HCT116 (cell line): ENCODE measurements around the gene BBLN. TPM values are rescaled to one million over a fixed set of nuclear protein-coding genes. Genes with fewer than 3 reads are reported as not detected.

Source experiments
- ATAC-seq: fragments of 200-7000 bp; cut with Tn5 transposase; 2 replicates; pipeline ENCODE4 v1.9.1; 2020; ENCODE audit warnings: mild to moderate bottlenecking, moderate library complexity
- BruUV-seq: library from RNA; stranded (reverse); fragments of 400-500 nt; replicated peaks from 2 replicates; lab custom pipeline; 2021; lab: Mats Ljungman, UMichigan
- CTCF ChIA-PET: fragments of 300-600 bp; sonication (Branson Sonifier 250); formaldehyde crosslinking; loops from one replicate; lab custom pipeline; 2021; ENCODE audit warnings: antibody characterized with exemption; lab: Charles Lee
- POLR2A ChIA-PET: fragments of 300-600, 350-600 bp; sonication (Branson Sonifier 250); formaldehyde crosslinking; loops from one replicate; lab custom pipeline; 2021; ENCODE audit warnings: antibody characterized with exemption; lab: Charles Lee
- RAD21 ChIA-PET, 2 experiments: fragments of 300-600 bp; sonication (Branson Sonifier 250); formaldehyde crosslinking; loops; one replicate each; lab custom pipeline; 2023; ENCODE audit warnings: low total read pairs in 2 of 2; ENCODE audit not compliant: uncharacterized antibody in 2 of 2, unreplicated experiment in 2 of 2, low non-redundant PET in 1 of 2; lab: Charles Lee
- DNase-seq: peaks from one replicate; pipeline ENCODE4 v3.0.0-alpha.2; 2010; ENCODE audit warnings: low read depth, low spot score
- H2AFZ ChIP-seq: fragments of 200-600 bp; shearing (Covaris generic), sonication (generic); 2 replicates; pipeline ENCODE4 v1.6.1; 2017; ENCODE audit warnings: low read depth, mixed run types, mixed read lengths, antibody characterized with exemption, low read length; ENCODE audit not compliant: poor library complexity, severe bottlenecking
- H3K27ac ChIP-seq: 2 replicates; pipeline ENCODE4 v1.5.1; 2012; ENCODE audit warnings: low read depth, low read length
- H3K27me3 ChIP-seq: fragments of 200-600 bp; sonication (generic); 2 replicates; pipeline ENCODE4 v1.6.1; 2016; ENCODE audit warnings: mixed run types, low read length, mixed read lengths; ENCODE audit not compliant: insufficient read depth
- H3K36me3 ChIP-seq, 2 experiments: fragments of 200-500 bp in 1 of 2; fragments of 200-600 bp in 1 of 2; sonication (Bioruptor generic) in 1 of 2; sonication (generic) in 1 of 2; 2 replicates each; pipeline versions ENCODE4 v1.5.1 to v1.6.1; 2014 to 2016; ENCODE audit warnings: low read length in 2 of 2, inconsistent platforms in 1 of 2, mixed read lengths in 1 of 2, mixed run types in 1 of 2; ENCODE audit not compliant: insufficient read depth in 2 of 2, control insufficient read depth in 1 of 2
- H3K4me1 ChIP-seq, 2 experiments: fragments of 200-600 bp in 1 of 2; sonication (generic) in 1 of 2; 2 replicates each; pipeline versions ENCODE4 v1.5.1 to v1.6.1; 2012 to 2017; ENCODE audit warnings: low read length in 2 of 2, inconsistent platforms in 1 of 2, mild to moderate bottlenecking in 1 of 2, mixed read lengths in 1 of 2, mixed run types in 1 of 2, moderate library complexity in 1 of 2; ENCODE audit not compliant: insufficient read depth in 2 of 2, control insufficient read depth in 1 of 2
- H3K4me2 ChIP-seq: fragments of 200-600 bp; sonication (generic); 2 replicates; pipeline ENCODE4 v1.6.1; 2017; ENCODE audit warnings: mixed run types, low read length, mixed read lengths
- H3K4me3 ChIP-seq, 2 experiments: fragments of 200-600 bp in 1 of 2; sonication (generic) in 1 of 2; replicated peaks in 1 of 2; 2 replicates each; pipeline ENCODE4 v1.5.1; 2011 to 2016; ENCODE audit warnings: low read length in 2 of 2, control low read depth in 1 of 2, low read depth in 1 of 2, mild to moderate bottlenecking in 1 of 2, mixed read lengths in 1 of 2, mixed run types in 1 of 2
- H3K79me2 ChIP-seq: fragments of 200-600 bp; sonication (generic); 2 replicates; pipeline ENCODE4 v1.6.1; 2017; ENCODE audit warnings: mild to moderate bottlenecking, mixed run types, low read length, moderate library complexity, mixed read lengths; ENCODE audit not compliant: insufficient read depth
- H3K9ac ChIP-seq: fragments of 200-600 bp; sonication (generic); 2 replicates; pipeline ENCODE4 v1.6.1; 2016; ENCODE audit warnings: low read length, mixed read lengths
- H3K9me2 ChIP-seq: fragments of 200-600 bp; sonication (generic), shearing (Covaris generic); 2 replicates; pipeline ENCODE4 v1.6.1; 2017; ENCODE audit warnings: mixed run types, mild to moderate bottlenecking, moderate library complexity; ENCODE audit not compliant: insufficient read depth
- H3K9me3 ChIP-seq, 2 experiments: fragments of 200-500 bp in 1 of 2; fragments of 200-600 bp in 1 of 2; sonication (Bioruptor generic) in 1 of 2; sonication (generic) in 1 of 2; 2 replicates each; pipeline ENCODE4 v1.6.1; 2014 to 2017; ENCODE audit warnings: low read length in 2 of 2, mixed read lengths in 2 of 2, inconsistent platforms in 1 of 2, low read depth in 1 of 2, mild to moderate bottlenecking in 1 of 2, mixed run types in 1 of 2, moderate library complexity in 1 of 2; ENCODE audit not compliant: control insufficient read depth in 1 of 2, insufficient read depth in 1 of 2
- H4K20me1 ChIP-seq: fragments of 200-600 bp; sonication (generic), shearing (Covaris generic); 2 replicates; pipeline ENCODE4 v1.6.1; 2017; ENCODE audit warnings: mixed run types, mild to moderate bottlenecking, moderate library complexity; ENCODE audit not compliant: insufficient read depth
- TCF7L2 ChIP-seq: IDR thresholded peaks from 2 replicates; pipeline ENCODE4 v1.7.0; 2011; ENCODE audit warnings: borderline replicate concordance, inconsistent platforms; ENCODE audit not compliant: insufficient read depth, insufficient read length; ENCODE audit errors: extremely low read depth
- ZFX ChIP-seq: fragments of 450-650 bp; IDR thresholded peaks from 2 replicates; pipeline ENCODE4 v1.6.1; 2017
- intact Hi-C: fragments of 100-400 bp; cut with micrococcal nuclease; formaldehyde crosslinking; loops from 2 replicates; pipeline ENCODE4 v1.10.0; 2022
- total RNA-seq: library from RNA; stranded (reverse); gene quantifications from one replicate; pipeline ENCODE4 v1.2.1, GENCODE V29; 2021; ENCODE audit not compliant: unreplicated experiment
- TF ChIP-seq, protein P1 (sequence below), 3 experiments: fragments of 200-600 bp in 1 of 3; sonication (generic) in 1 of 3; IDR thresholded peaks in 2 of 3; conservative IDR thresholded peaks in 1 of 3; 2 replicates each; pipeline ENCODE4 v1.5.1; 2012 to 2017; ENCODE audit warnings: low read depth in 2 of 3, low read length in 2 of 3, antibody characterized with exemption in 1 of 3, borderline replicate concordance in 1 of 3, control low read depth in 1 of 3, mild to moderate bottlenecking in 1 of 3, mixed read lengths in 1 of 3, mixed run types in 1 of 3, moderate library complexity in 1 of 3; ENCODE audit not compliant: insufficient read depth in 1 of 3

Gene BBLN
- total RNA-seq, 1 experiment from 2014 or later, result 119 TPM

DNA sequence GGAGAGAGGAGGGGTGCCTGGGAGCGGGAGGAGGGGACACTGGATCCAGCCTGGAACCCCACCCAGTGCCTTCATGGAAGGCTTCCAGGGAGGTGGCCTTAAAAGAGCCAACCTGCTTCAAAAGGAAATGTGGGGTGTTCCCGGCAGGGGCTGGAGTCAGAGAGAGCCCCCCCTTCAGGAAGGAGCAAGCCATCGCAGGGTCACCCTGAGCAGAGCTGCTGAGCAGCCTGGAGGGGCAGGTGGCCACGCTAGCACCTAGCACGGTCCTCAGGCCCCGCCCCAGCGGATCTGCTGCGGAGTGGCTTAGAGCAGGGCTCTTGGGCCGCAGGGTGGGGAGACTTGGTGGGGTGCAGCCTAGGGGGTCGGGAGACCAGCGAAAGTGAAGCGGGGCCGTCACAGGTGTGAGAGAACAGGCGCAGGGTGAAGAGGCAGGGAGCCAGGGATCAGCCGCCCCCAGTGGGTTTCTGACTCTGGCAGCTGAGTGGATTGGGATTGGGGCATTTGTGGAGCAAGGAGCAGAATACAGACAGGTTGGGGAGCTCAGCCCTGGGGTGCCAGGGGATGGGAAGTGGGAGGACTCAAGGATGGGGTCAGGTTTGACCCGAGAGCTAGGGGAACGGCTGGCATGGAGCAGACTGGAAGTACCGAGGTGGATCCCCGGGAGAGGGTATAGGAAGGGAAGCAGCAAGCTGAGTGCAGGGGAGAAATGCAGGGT lies 9.3 kb upstream of the BBLN start:
- CTCF ChIA-PET, result interaction anchor here (0.8 to 1.2 kb wide), 2 partner anchors 9 kb away, joined by 4 to 6 read pairs; partner anchors contain the start of gene BBLN
- no peaks in the 10 kb centered on the region for H3K79me2 ChIP-seq

More for the DNA sequence above, 9.3 kb upstream of the BBLN start:
- Histone ChIP-seq H3K4me1 (peaks cover 10 to 29% of the 10 kb centered on the region in 2 experiments), H3K4me2 (no peak overlapping the region), H2AFZ (no peak overlapping the region), H3K36me3 (no peaks in the 10 kb centered on the region), H3K27ac (no peak overlapping the region), H3K4me3 (no peak overlapping the region), H3K27me3 (no peaks in the 10 kb centered on the region), H3K9ac (no peak overlapping the region), H4K20me1 (no peaks in the 10 kb centered on the region), H3K9me3 (no peaks in the 10 kb centered on the region), H3K9me2 (no peaks in the 10 kb centered on the region)
- DNase-seq, result peak; percentile 10
- intact Hi-C loops, result no loop called here
- BruUV-seq, result no TSS peak
- ATAC-seq, result peak; percentile 89
- POLR2A ChIA-PET, result interaction anchor here (1.0 to 2.1 kb wide), 2 partner anchors 9 to 10 kb away, joined by 3 to 7 read pairs; partner anchors contain the start of gene BBLN
- RAD21 ChIA-PET, result no interaction called here
- TF ChIP-seq ZFX, result no peak
- no peak for TF ChIP-seq TCF7L2
- TF ChIP-seq, protein P1, sequence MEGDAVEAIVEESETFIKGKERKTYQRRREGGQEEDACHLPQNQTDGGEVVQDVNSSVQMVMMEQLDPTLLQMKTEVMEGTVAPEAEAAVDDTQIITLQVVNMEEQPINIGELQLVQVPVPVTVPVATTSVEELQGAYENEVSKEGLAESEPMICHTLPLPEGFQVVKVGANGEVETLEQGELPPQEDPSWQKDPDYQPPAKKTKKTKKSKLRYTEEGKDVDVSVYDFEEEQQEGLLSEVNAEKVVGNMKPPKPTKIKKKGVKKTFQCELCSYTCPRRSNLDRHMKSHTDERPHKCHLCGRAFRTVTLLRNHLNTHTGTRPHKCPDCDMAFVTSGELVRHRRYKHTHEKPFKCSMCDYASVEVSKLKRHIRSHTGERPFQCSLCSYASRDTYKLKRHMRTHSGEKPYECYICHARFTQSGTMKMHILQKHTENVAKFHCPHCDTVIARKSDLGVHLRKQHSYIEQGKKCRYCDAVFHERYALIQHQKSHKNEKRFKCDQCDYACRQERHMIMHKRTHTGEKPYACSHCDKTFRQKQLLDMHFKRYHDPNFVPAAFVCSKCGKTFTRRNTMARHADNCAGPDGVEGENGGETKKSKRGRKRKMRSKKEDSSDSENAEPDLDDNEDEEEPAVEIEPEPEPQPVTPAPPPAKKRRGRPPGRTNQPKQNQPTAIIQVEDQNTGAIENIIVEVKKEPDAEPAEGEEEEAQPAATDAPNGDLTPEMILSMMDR (IDR thresholded peaks at IDR 0.05 in 2 of 3, conservative IDR thresholded peaks at IDR 0.05 in 1 of 3; ENCODE audit: borderline replicate concordance in 1 of 3, insufficient read depth in 1 of 3, low read depth in 2 of 3, low read length in 2 of 3), result peak in 2 of 3 experiments; percentile 66 to 70; a peak in 4 of 6 replicates
